ENCODE results near the gene KRTAP16-1.
"Not testable (repeated sequence)": the region's sequence is repeated elsewhere in the genome, so short reads cannot be mapped to it uniquely, and the experiment has no call there.

Gene KRTAP16-1

GRCh38 chr17:41301916-41302901 is 6.9 kb downstream of the KRTAP16-1 start, which contains the start of gene KRTAP29-1:
KRTAP29-1 (minus strand) TSS chr17:41302851; CDS start chr17:41302851, 0 bp downstream.
- no peak for DNase-seq (ENCODE audit: low read depth)

GRCh38 chr17:41301204-41301790 is 7.8 kb downstream of the KRTAP16-1 start:
- no peak for DNase-seq (ENCODE audit: low read depth)

- DNase-seq (ENCODE audit: low read depth), result no peak
Measured at GRCh38 chr17:41298458-41299135, 10.5 kb downstream of the KRTAP16-1 start.

- DNase-seq (ENCODE audit: low read depth), result no peak
Measured at GRCh38 chr17:41296846-41297245, 12.3 kb downstream of the KRTAP16-1 start.

- DNase-seq (ENCODE audit: low read depth), result no peak
Measured at GRCh38 chr17:41294016-41294415, 15.1 kb downstream of the KRTAP16-1 start.

DNA sequence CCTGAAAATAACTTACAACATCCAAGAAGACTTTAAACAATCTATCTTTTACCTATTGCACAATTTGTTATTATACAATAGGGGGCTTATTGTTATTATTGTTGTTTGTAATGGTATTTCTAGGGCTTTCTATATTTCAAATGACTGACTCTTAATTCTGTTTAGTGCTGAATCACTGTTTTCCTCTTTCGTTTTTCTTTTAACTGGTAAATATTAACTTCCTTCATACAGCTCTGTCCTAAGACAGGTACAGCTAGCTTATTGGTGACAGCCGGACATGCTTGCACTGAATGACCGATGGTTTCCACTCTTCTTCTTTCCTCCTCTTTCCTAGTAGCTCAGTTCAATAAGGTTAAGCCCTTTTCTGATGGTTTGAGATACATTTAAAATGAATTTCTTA is 22.1 kb downstream of the KRTAP16-1 start:
- DNase-seq (ENCODE audit: low read depth), result no peak

- DNase-seq (ENCODE audit: low read depth), result no peak
Measured at GRCh38 chr17:41284546-41284945, 24.6 kb downstream of the KRTAP16-1 start.

DNA sequence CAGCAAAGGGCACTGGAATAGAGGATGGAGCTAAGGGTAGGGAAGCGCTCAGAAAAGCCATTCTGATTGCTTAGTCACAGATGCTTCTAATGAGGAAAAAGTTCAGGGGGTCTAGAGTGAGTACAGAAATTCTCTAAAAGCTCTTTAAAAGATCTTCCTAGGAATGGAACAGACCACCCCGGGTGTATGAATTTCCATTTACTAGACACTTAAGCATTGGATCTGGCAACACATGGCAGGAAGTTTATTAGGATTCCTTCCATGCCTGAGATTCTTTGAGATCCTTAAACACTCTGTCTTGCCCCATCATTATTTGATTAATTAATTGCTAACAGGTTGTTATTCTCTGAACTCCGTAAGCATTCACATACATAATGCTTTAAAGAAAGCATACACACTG is 25.1 kb downstream of the KRTAP16-1 start:
- DNase-seq (ENCODE audit: low read depth), result no peak

- DNase-seq (ENCODE audit: low read depth), result no peak
Measured at GRCh38 chr17:41278176-41278955, 30.7 kb downstream of the KRTAP16-1 start.

DNA sequence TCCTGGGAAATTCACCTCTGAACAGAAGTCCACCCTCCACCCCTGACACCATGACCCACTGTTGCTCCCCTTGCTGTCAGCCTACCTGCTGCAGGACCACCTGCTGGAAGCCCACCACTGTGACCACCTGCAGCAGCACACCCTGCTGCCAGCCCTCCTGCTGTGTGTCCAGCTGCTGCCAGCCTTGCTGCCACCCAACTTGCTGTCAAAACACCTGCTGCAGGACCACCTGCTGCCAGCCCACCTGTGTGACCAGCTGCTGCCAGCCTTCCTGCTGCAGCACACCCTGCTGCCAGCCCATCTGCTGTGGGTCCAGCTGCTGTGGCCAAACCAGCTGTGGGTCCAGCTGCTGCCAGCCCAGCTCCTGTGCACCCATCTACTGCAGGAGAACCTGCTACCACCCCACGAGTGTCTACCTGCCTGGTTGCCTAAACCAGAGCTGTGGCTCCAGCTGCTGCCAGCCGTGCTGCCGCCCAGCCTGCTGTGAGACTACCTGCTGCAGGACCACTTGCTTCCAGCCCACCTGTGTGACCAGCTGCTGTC is 33.4 kb downstream of the KRTAP16-1 start, which contains the start of gene KRTAP9-7:
Gene KRTAP9-7, plus strand, starts transcription at position 51 of the 543 bp plus-strand sequence. Its CDS starts 0 bp downstream, at position 51.
- not testable (repeated sequence) for DNase-seq (ENCODE audit: low read depth)

GRCh38 chr17:41271858-41272257 is 37.3 kb downstream of the KRTAP16-1 start:
- no peak for DNase-seq (ENCODE audit: low read depth)

DNA sequence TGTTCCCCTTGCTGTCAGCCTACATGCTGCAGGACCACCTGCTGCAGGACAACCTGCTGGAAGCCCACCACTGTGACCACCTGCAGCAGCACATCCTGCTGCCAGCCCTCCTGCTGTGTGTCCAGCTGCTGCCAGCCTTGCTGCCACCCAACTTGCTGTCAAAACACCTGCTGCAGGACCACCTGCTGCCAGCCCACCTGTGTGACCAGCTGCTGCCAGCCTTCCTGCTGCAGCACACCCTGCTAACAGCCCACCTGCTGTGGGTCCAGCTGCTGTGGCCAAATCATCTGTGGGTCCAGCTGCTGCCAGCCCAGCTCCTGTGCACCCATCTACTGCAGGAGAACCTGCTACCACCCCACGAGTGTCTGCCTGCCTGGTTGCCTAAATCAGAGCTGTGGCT is 37.8 kb downstream of the KRTAP16-1 start:
- not testable (repeated sequence) for DNase-seq (ENCODE audit: low read depth)

- DNase-seq (ENCODE audit: low read depth), result no peak
Measured at GRCh38 chr17:41267711-41268110, 41.4 kb downstream of the KRTAP16-1 start.

- no peak for DNase-seq (ENCODE audit: low read depth)
Measured at GRCh38 chr17:41265078-41265477, 44.0 kb downstream of the KRTAP16-1 start, which contains the start of gene KRTAP9-6. KRTAP9-6 (plus strand) TSS chr17:41265378; CDS start chr17:41265378, 0 bp downstream.

DNA sequence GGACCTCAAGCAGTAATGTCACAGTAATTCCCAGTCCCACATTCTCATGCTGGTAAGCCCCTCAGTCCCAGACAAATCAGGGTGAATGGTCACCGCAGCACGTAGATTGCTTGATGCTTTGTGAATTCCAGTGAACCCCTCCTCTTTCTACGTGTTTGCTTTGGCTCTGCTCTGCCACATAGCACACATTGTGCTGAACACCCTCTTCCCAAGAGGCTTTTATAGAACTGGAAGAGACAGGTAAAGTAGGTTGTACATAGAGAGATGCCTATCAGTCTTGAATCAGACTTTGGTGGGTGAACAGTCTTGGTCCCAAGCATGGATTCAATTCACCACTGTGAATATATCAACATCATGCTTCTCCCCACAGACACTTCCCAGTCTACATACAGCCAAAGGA is 44.5 kb downstream of the KRTAP16-1 start:
- no peak for DNase-seq (ENCODE audit: low read depth)

- no peak for DNase-seq (ENCODE audit: low read depth)
Measured at GRCh38 chr17:41263212-41263611, 45.9 kb downstream of the KRTAP16-1 start.

DNA sequence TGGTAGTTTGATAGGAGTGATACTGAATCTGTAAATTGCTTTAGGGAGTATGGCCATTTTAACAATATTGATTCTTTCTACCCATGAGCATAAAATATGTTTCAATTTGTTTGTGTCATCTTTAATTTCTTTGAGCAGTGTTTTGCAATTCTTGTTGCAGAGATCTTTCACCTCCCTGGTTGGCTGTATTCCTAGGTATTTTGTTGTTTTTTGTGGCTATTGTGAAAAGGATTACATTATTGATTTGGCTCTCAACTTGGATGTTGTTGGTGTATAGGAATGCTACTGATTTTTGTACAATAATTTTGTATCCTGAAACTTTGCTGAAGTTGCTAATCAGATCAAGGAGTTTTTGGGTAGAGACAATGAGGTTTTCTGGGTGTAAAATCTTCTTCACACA is 50.7 kb downstream of the KRTAP16-1 start:
- DNase-seq (ENCODE audit: low read depth), result no peak
